HepG2 (cell line): ENCODE measurements around the gene RPLP1. TPM values are rescaled to one million over a fixed set of nuclear protein-coding genes. Genes with fewer than 3 reads are reported as not detected.

Experiments used
- DR1 ChIP-seq: sonication (generic); formaldehyde crosslinking; IDR thresholded peaks from 2 replicates; pipeline ENCODE4 v1.8.0; 2021; ENCODE audit warnings: mild to moderate bottlenecking, missing genetic modification reagents, inconsistent platforms
- EHMT2 ChIP-seq: fragments of 200-600 bp; sonication (generic); IDR thresholded peaks from 2 replicates; pipeline ENCODE4 v1.7.0; 2017; ENCODE audit warnings: antibody characterized with exemption, low read depth, low read length, borderline replicate concordance
- FOXP1 ChIP-seq, 2 experiments: fragments of 450-650 bp in 1 of 2; IDR thresholded peaks; 2 replicates each; pipeline ENCODE4 v1.6.1; 2017 to 2018; ENCODE audit warnings: antibody characterized with exemption in 1 of 2
- HNF1A ChIP-seq, 2 experiments: sonication (generic) in 1 of 2; formaldehyde crosslinking in 1 of 2; IDR thresholded peaks; 2 replicates each; pipeline versions ENCODE4 v1.4.0 to v1.6.1; 2016 to 2020; ENCODE audit warnings: borderline replicate concordance in 1 of 2, low read depth in 1 of 2, mild to moderate bottlenecking in 1 of 2, missing genetic modification reagents in 1 of 2
- IRX3 ChIP-seq: sonication (generic); formaldehyde crosslinking; IDR thresholded peaks from 2 replicates; pipeline ENCODE4 v1.8.1; 2023; ENCODE audit warnings: mild to moderate bottlenecking, low read depth, missing genetic modification reagents, borderline replicate concordance
- JUN ChIP-seq: sonication (generic); formaldehyde crosslinking; IDR thresholded peaks from 2 replicates; pipeline ENCODE4 v1.4.0; 2020; ENCODE audit warnings: mild to moderate bottlenecking, missing genetic modification reagents
- KAT8 ChIP-seq: IDR thresholded peaks from 2 replicates; pipeline ENCODE4 v1.6.1; 2016; ENCODE audit warnings: missing genetic modification reagents, missing compliant biosample characterization
- NFE2 ChIP-seq: sonication (generic); formaldehyde crosslinking; IDR thresholded peaks from 2 replicates; pipeline ENCODE4 v1.4.0; 2020; ENCODE audit warnings: missing genetic modification reagents
- NFKBIZ ChIP-seq: IDR thresholded peaks from 2 replicates; pipeline ENCODE4 v1.6.1; 2018; ENCODE audit warnings: missing genetic modification reagents, missing compliant biosample characterization
- SCMH1 ChIP-seq: sonication (generic); formaldehyde crosslinking; IDR thresholded peaks from 2 replicates; pipeline ENCODE4 v1.9.0; 2021; ENCODE audit warnings: missing genetic modification reagents, mild to moderate bottlenecking, borderline replicate concordance
- SRSF9 ChIP-seq: fragments of 200-400 bp; formaldehyde crosslinking; IDR thresholded peaks from 2 replicates; pipeline ENCODE4 v1.6.1; 2018; ENCODE audit warnings: borderline replicate concordance, mild to moderate bottlenecking, low read depth, low read length; ENCODE audit not compliant: insufficient read depth, poor library complexity, severe bottlenecking
- TGIF2 ChIP-seq: IDR thresholded peaks from 2 replicates; pipeline ENCODE4 v1.6.1; 2016; ENCODE audit warnings: control low read depth, missing compliant biosample characterization
- YY1 ChIP-seq: IDR thresholded peaks from 2 replicates; pipeline ENCODE4 v1.6.1; 2011; ENCODE audit warnings: low read length, low read depth, moderate library complexity, mild to moderate bottlenecking; ENCODE audit not compliant: insufficient read depth, insufficient replicate concordance
- ZFY ChIP-seq: sonication (generic); formaldehyde crosslinking; IDR thresholded peaks from 2 replicates; pipeline ENCODE4 v1.4.0; 2020; ENCODE audit warnings: missing genetic modification reagents
- ZNF12 ChIP-seq: sonication (generic); formaldehyde crosslinking; IDR thresholded peaks from 2 replicates; pipeline ENCODE4 v1.5.0; 2020; ENCODE audit warnings: missing genetic modification reagents
- ZNF431 ChIP-seq: sonication (generic); formaldehyde crosslinking; IDR thresholded peaks from 2 replicates; pipeline ENCODE4 v1.9.0; 2022; ENCODE audit warnings: missing genetic modification reagents, low read depth, mild to moderate bottlenecking, borderline replicate concordance
- ZNF510 ChIP-seq: sonication (generic); formaldehyde crosslinking; IDR thresholded peaks from 2 replicates; pipeline ENCODE4 v1.4.0; 2020; ENCODE audit warnings: low read depth, mild to moderate bottlenecking, missing genetic modification reagents
- ZNF557 ChIP-seq: sonication (generic); formaldehyde crosslinking; IDR thresholded peaks from 2 replicates; pipeline ENCODE4 v1.4.0; 2020; ENCODE audit warnings: missing genetic modification reagents
- ZNF678 ChIP-seq: sonication (generic); formaldehyde crosslinking; IDR thresholded peaks from 2 replicates; pipeline ENCODE4 v1.4.0; 2020; ENCODE audit warnings: mild to moderate bottlenecking, missing genetic modification reagents
- ZNF792 ChIP-seq: IDR thresholded peaks from 2 replicates; pipeline ENCODE4 v1.6.1; 2016
- ZNF850 ChIP-seq: sonication (generic); formaldehyde crosslinking; conservative IDR thresholded peaks from 2 replicates; pipeline ENCODE4 v1.9.0; 2021; ENCODE audit warnings: mild to moderate bottlenecking, missing genetic modification reagents
- polyA plus RNA-seq, 8 experiments: library from polyadenylated mRNA; depleted of rRNA in 3 of 8; stranded (reverse) in 7 of 8; unstranded in 1 of 8; fragments of >200 nt; fragmentation: Illumina TruSeq in 4 of 8; extraction: Trizol in 4 of 8; gene quantifications; 2 replicates each; pipeline versions ENCODE4 v1.2.1 to v1.2.3, GENCODE V29; 2011 to 2016; ENCODE audit warnings: low read depth in 4 of 8, missing spikeins in 1 of 8, mixed read lengths in 1 of 8; ENCODE audit not compliant: insufficient read depth in 1 of 8
- total RNA-seq, 5 experiments: library from RNA; depleted of rRNA; stranded (reverse); fragments of >200 nt; fragmentation: Illumina TruSeq; extraction: Trizol; gene quantifications; 2 replicates each; pipeline ENCODE4 v1.2.3, GENCODE V29; 2016; ENCODE audit warnings: low read depth in 1 of 5
- TF ChIP-seq, protein P1 (sequence below): sonication (generic); formaldehyde crosslinking; IDR thresholded peaks from 2 replicates; pipeline ENCODE4 v1.4.0; 2020; ENCODE audit warnings: mild to moderate bottlenecking, low read depth, missing genetic modification reagents
- TF ChIP-seq, protein P2 (sequence below): IDR thresholded peaks from 2 replicates; pipeline ENCODE4 v1.6.1; 2016; ENCODE audit warnings: low read depth, borderline replicate concordance
- TF ChIP-seq, protein P3 (sequence below): sonication (generic); formaldehyde crosslinking; IDR thresholded peaks from 2 replicates; pipeline ENCODE4 v1.4.0; 2020; ENCODE audit warnings: missing genetic modification reagents

The RPLP1 gene
- total and polyA plus RNA-seq, 2 of the 13 experiments (the other 11 are each of a cell fraction or from before 2014, with no cell fraction given) = 817 to 929 TPM

GRCh38 chr15:69451951-69452691 is 497 bp upstream of the RPLP1 start (continued):
- TF ChIP-seq HNF1A (IDR thresholded peaks at IDR 0.05; ENCODE audit: low read depth) = no peak
- peak; percentile 50; the same call in 1 of the 2 replicates for TF ChIP-seq HNF1A (CRISPR knock-in tag; IDR thresholded peaks at IDR 0.05; ENCODE audit: borderline replicate concordance)
- TF ChIP-seq, protein P1, sequence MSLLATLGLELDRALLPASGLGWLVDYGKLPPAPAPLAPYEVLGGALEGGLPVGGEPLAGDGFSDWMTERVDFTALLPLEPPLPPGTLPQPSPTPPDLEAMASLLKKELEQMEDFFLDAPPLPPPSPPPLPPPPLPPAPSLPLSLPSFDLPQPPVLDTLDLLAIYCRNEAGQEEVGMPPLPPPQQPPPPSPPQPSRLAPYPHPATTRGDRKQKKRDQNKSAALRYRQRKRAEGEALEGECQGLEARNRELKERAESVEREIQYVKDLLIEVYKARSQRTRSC (CRISPR knock-in tag) = peak; percentile 36; the same call in 1 of the 2 replicates
- no peak for TF ChIP-seq YY1
- TF ChIP-seq ZNF792 (CRISPR knock-in tag) = no peak
- no peak for TF ChIP-seq ZNF431 (CRISPR knock-in tag)
- TF ChIP-seq EHMT2 = no peak
- TF ChIP-seq TGIF2 (CRISPR knock-in tag) = no peak
- TF ChIP-seq, protein P2, sequence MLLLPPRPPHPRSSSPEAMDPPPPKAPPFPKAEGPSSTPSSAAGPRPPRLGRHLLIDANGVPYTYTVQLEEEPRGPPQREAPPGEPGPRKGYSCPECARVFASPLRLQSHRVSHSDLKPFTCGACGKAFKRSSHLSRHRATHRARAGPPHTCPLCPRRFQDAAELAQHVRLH = no peak; the same call in 1 of the 2 replicates
- TF ChIP-seq, protein P3, sequence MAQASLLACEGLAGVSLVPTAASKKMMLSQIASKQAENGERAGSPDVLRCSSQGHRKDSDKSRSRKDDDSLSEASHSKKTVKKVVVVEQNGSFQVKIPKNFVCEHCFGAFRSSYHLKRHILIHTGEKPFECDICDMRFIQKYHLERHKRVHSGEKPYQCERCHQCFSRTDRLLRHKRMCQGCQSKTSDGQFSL (CRISPR knock-in tag) = no peak
- TF ChIP-seq ZNF12 (CRISPR knock-in tag) = peak; percentile 43; the same call in 1 of the 2 replicates
- TF ChIP-seq ZNF557 (CRISPR knock-in tag) = no peak
- TF ChIP-seq SCMH1 (CRISPR knock-in tag) = no peak
- no peak for TF ChIP-seq DR1 (CRISPR knock-in tag)
- TF ChIP-seq ZNF678 (CRISPR knock-in tag) = no peak
- TF ChIP-seq IRX3 (CRISPR knock-in tag) = no peak
- peak; percentile 93 for TF ChIP-seq ZFY (CRISPR knock-in tag)
- TF ChIP-seq ZNF850 (CRISPR knock-in tag) = no peak
- no peak for TF ChIP-seq JUN (CRISPR knock-in tag)
- no peak for TF ChIP-seq FOXP1 (IDR thresholded peaks at IDR 0.05)
- no peak for TF ChIP-seq FOXP1 (CRISPR knock-in tag; IDR thresholded peaks at IDR 0.05)
- TF ChIP-seq SRSF9 = no peak
- TF ChIP-seq ZNF510 (CRISPR knock-in tag) = peak; percentile 81; the same call in 1 of the 2 replicates
- TF ChIP-seq NFKBIZ (CRISPR knock-in tag) = no peak
- TF ChIP-seq KAT8 (CRISPR knock-in tag) = no peak
- no peak for TF ChIP-seq NFE2 (CRISPR knock-in tag)
